Fibroblast of lung (primary cell): Measurements from ENCODE around the gene ROBO1. TPM values are rescaled to one million over a fixed set of nuclear protein-coding genes. Genes with fewer than 3 reads are reported as not detected.
A peak's percentile ranks its signal among the peaks of the same experiment; 100 is the strongest.

Experiments used
- DNase-seq, 2 donors: peaks; one replicate each; pipeline versions ENCODE4 v3.0.0 to v3.0.0-alpha.2; 2010; ENCODE audit warnings: low read depth in 2 of 2
- H2AFZ ChIP-seq: 2 replicates; pipeline ENCODE4 v1.5.1; 2012; ENCODE audit warnings: low read length, control low read depth, inconsistent platforms
- H3K27ac ChIP-seq: 2 replicates; pipeline ENCODE4 v1.5.1; 2011; ENCODE audit warnings: low read length, control low read depth; ENCODE audit not compliant: insufficient read depth
- H3K27me3 ChIP-seq: 2 replicates; pipeline ENCODE4 v1.5.1; 2011; ENCODE audit warnings: mild to moderate bottlenecking, low read length; ENCODE audit not compliant: control insufficient read depth, insufficient read depth
- H3K36me3 ChIP-seq: 2 replicates; pipeline ENCODE4 v1.5.1; 2011; ENCODE audit warnings: low read length; ENCODE audit not compliant: control insufficient read depth, insufficient read depth
- H3K4me1 ChIP-seq: 2 replicates; pipeline ENCODE4 v1.5.1; 2011; ENCODE audit warnings: low read length; ENCODE audit not compliant: control insufficient read depth, insufficient read depth; ENCODE audit errors: extremely low read depth
- H3K4me2 ChIP-seq: 2 replicates; pipeline ENCODE4 v1.5.1; 2011; ENCODE audit warnings: low read length, control low read depth; ENCODE audit not compliant: insufficient read depth; ENCODE audit errors: extremely low read depth
- H3K4me3 ChIP-seq, 4 experiments: fragments of 200-600 bp in 1 of 4; sonication (generic) in 1 of 4; replicated peaks in 1 of 4; 2 replicates each; pipeline ENCODE4 v1.5.1; 2011 to 2016; ENCODE audit warnings: low read length in 4 of 4, low read depth in 3 of 4, mild to moderate bottlenecking in 3 of 4, control low read depth in 2 of 4, inconsistent platforms in 1 of 4, mixed read lengths in 1 of 4; ENCODE audit not compliant: insufficient read depth in 1 of 4; ENCODE audit errors: control extremely low read depth in 1 of 4
- H3K79me2 ChIP-seq: 2 replicates; pipeline ENCODE4 v1.5.1; 2012; ENCODE audit warnings: mild to moderate bottlenecking, low read length, inconsistent platforms; ENCODE audit not compliant: control insufficient read depth, insufficient read depth
- H3K9ac ChIP-seq: 2 replicates; pipeline ENCODE4 v1.5.1; 2011; ENCODE audit warnings: mild to moderate bottlenecking, low read length, control low read depth; ENCODE audit not compliant: insufficient read depth
- H3K9me3 ChIP-seq: 2 replicates; pipeline ENCODE4 v1.5.1; 2012; ENCODE audit warnings: low read depth, low read length; ENCODE audit not compliant: control insufficient read depth, insufficient read depth
- H4K20me1 ChIP-seq: 2 replicates; pipeline ENCODE4 v1.5.1; 2011; ENCODE audit warnings: low read length; ENCODE audit not compliant: control insufficient read depth, insufficient read depth; ENCODE audit errors: extremely low read depth
- EZH2 ChIP-seq: IDR thresholded peaks from 2 replicates; pipeline ENCODE4 v1.5.1; 2012; ENCODE audit warnings: low read length, control low read depth, mild to moderate bottlenecking; ENCODE audit errors: missing control alignments
- polyA plus RNA-seq, 2 donors: library from polyadenylated mRNA; depleted of rRNA in 1 of 2; stranded (reverse) in 1 of 2; unstranded in 1 of 2; fragments of >200 nt; gene quantifications; 2 replicates each; pipeline ENCODE4 v1.2.1, GENCODE V29; 2011 to 2012; ENCODE audit warnings: missing spikeins in 1 of 2
- total RNA-seq: library from RNA; depleted of rRNA; stranded (reverse); fragments of >200 nt; gene quantifications from 2 replicates; pipeline ENCODE4 v1.2.1, GENCODE V29; 2014
- TF ChIP-seq, protein P1 (sequence below), 2 donors: IDR thresholded peaks in 1 of 2; conservative IDR thresholded peaks in 1 of 2; 1 replicate in 1 of 2; 2 replicates in 1 of 2; pipeline ENCODE4 v1.5.1; 2011 to 2012; ENCODE audit warnings: low read length in 2 of 2, control low read depth in 1 of 2, inconsistent platforms in 1 of 2, low read depth in 1 of 2, mild to moderate bottlenecking in 1 of 2

Gene ROBO1
- total and polyA plus RNA-seq, 2 donors (not counting 1 experiment from before 2014, with no cell fraction given), result 53.8 to 104 TPM

DNA sequence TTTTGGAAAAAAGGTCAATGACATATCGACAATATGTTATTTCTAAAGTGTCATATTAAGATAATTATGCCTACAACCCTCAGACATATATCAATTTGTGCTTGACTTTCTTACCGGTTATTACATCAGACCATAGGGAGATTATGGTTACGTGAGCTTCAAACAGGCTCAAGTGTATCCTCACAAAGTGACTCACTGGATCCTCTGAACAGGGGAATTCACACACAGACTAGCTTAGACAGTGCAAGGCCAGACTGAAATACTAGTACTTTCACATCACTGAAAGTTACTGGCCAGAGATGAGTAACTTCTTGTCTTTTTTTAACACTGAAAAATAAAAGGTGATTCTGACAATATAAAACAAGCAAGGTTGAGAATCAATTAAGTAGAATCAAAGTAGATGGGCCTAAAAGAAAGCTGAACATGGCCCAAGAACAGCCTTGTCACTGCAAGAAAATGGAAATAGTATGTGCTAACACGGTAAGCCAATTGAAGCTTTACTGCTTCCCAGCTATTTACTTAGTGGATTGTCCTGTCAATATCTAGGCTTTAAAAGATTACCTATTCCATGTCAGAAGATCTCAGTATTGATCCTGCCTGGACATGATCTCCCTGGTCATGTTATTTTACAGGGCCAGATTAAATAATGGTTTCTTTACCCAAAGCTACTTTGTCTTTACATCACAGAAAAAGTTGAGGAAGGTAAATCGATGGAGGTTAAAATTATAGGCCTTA is 848.6 kb downstream of the ROBO1 start:
- DNase-seq, result peak; percentile 91 to 92
- Histone ChIP-seq H3K79me2 (no peaks in the 10 kb centered on the region), H3K9ac (no peak overlapping the region), H2AFZ (no peak overlapping the region), H4K20me1 (no peaks in the 10 kb centered on the region), H3K4me2 (no peak overlapping the region), H3K9me3 (no peaks in the 10 kb centered on the region), H3K4me3 (no peak overlapping the region), H3K27ac (no peak overlapping the region), H3K4me1 (no peaks in the 10 kb centered on the region), H3K36me3 (no peaks in the 10 kb centered on the region), H3K27me3 (no peaks in the 10 kb centered on the region)
- TF ChIP-seq, protein P1, sequence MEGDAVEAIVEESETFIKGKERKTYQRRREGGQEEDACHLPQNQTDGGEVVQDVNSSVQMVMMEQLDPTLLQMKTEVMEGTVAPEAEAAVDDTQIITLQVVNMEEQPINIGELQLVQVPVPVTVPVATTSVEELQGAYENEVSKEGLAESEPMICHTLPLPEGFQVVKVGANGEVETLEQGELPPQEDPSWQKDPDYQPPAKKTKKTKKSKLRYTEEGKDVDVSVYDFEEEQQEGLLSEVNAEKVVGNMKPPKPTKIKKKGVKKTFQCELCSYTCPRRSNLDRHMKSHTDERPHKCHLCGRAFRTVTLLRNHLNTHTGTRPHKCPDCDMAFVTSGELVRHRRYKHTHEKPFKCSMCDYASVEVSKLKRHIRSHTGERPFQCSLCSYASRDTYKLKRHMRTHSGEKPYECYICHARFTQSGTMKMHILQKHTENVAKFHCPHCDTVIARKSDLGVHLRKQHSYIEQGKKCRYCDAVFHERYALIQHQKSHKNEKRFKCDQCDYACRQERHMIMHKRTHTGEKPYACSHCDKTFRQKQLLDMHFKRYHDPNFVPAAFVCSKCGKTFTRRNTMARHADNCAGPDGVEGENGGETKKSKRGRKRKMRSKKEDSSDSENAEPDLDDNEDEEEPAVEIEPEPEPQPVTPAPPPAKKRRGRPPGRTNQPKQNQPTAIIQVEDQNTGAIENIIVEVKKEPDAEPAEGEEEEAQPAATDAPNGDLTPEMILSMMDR (conservative IDR thresholded peaks at IDR 0.05 in 1 of 2, IDR thresholded peaks at IDR 0.05 in 1 of 2; ENCODE audit: low read depth in 1 of 2, low read length in 2 of 2), result no peak
- TF ChIP-seq EZH2, result no peak

DNA sequence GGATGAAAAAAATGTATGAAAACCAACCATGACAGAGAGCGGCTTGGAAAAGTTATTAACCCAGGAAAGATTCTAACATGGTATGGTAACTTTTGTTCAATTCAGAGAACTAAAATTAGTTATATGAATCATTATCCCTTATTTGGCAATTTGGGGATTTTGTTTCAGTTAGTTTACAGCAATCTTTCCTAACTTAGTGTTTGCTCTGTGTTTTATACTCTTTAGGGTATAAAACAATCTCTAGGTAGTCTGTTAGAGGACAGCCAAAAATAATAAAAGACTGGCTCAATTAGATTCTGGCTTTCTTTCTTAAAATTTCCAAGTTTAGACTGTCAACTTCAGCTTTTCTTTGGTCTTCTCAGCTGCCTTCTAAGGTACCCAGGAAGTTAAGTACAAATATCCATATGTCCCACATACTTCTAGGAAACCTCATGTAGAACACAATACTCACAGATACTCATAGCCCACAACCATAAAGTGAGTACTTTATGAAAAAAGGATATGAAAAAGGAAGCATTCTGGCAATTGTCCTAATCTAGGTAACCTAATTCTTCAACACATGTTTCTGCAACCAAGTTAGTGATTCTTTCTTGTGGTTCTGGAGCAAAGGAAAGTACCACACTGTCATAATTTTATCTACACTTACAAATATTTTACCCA is 849.3 kb downstream of the ROBO1 start:
- Histone ChIP-seq H3K9me3 (no peaks in the 10 kb centered on the region), H3K27ac (no peak overlapping the region), H3K4me1 (no peaks in the 10 kb centered on the region), H3K4me2 (no peak overlapping the region), H3K4me3 (no peak overlapping the region), H4K20me1 (no peaks in the 10 kb centered on the region), H3K36me3 (no peaks in the 10 kb centered on the region), H3K9ac (no peak overlapping the region), H3K27me3 (no peaks in the 10 kb centered on the region), H3K79me2 (no peaks in the 10 kb centered on the region), H2AFZ (no peak overlapping the region)
- peak; percentile 39 to 56 for DNase-seq
- TF ChIP-seq, protein P1 (conservative IDR thresholded peaks at IDR 0.05 in 1 of 2, IDR thresholded peaks at IDR 0.05 in 1 of 2; ENCODE audit: low read depth in 1 of 2, low read length in 2 of 2), result no peak
- no peak for TF ChIP-seq EZH2

DNA sequence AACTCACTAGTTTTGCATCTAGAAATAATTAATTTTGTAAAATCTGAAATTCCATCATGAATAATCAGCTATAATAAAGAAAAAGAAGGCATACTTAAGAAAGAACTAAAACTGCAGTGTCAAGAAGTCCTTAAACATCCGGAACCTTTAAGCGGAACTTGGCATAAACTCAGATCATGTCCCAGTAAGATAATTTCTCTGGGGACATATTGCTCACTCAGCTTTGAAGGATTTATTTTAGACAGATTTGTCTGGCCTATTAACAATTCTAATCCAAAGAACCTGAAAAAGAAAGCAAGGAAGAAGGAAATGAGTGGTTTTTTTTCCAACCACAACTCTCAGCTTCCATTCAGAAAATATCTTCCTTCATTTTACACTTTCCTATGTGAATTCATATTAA is 850.3 kb downstream of the ROBO1 start:
- no peak overlapping the region for H3K27ac ChIP-seq
- TF ChIP-seq, protein P1 (conservative IDR thresholded peaks at IDR 0.05 in 1 of 2, IDR thresholded peaks at IDR 0.05 in 1 of 2; ENCODE audit: low read depth in 1 of 2, low read length in 2 of 2), result no peak
- TF ChIP-seq EZH2, result no peak
- no peak overlapping the region for H3K9ac ChIP-seq
- H3K79me2 ChIP-seq, result no peaks in the 10 kb centered on the region
- no peaks in the 10 kb centered on the region for H3K36me3 ChIP-seq
- H3K4me2 ChIP-seq, result no peak overlapping the region
- H2AFZ ChIP-seq, result no peak overlapping the region
- H3K4me3 ChIP-seq, result no peak overlapping the region
- no peaks in the 10 kb centered on the region for H3K27me3 ChIP-seq
- no peaks in the 10 kb centered on the region for H3K4me1 ChIP-seq
- no peaks in the 10 kb centered on the region for H3K9me3 ChIP-seq
- no peak for DNase-seq
- no peaks in the 10 kb centered on the region for H4K20me1 ChIP-seq
